B cell (primary cell): Measurements from ENCODE around the gene FAM168A. TPM values are rescaled to one million over a fixed set of nuclear protein-coding genes. Genes with fewer than 3 reads are reported as not detected.

Experiments
- ATAC-seq: fragments of 200-7000 bp; cut with Tn5 transposase; one replicate; pipeline ENCODE4 v1.10.0; 2021; ENCODE audit warnings: low read depth, mild to moderate bottlenecking, moderate number of reproducible peaks, moderate library complexity
- CTCF ChIA-PET: fragments of 350-600 bp; sonication (Branson Sonifier 250); formaldehyde crosslinking; loops from one replicate; lab custom pipeline; 2021; ENCODE audit warnings: antibody characterized with exemption, inconsistent platforms; lab: Charles Lee
- POLR2A ChIA-PET: fragments of 350-600 bp; sonication (Branson Sonifier 250); formaldehyde crosslinking; loops from one replicate; lab custom pipeline; 2021; ENCODE audit warnings: antibody characterized with exemption; lab: Charles Lee
- DNase-seq: peaks from one replicate; pipeline ENCODE4 v3.0.0; 2013
- H2AFZ ChIP-seq: 2 replicates; pipeline ENCODE4 v1.6.1; 2012; ENCODE audit warnings: mild to moderate bottlenecking, low read depth, low read length; ENCODE audit not compliant: insufficient read depth, poor library complexity, severe bottlenecking
- H3K27ac ChIP-seq, 2 donors: 1 replicate in 1 of 2; 2 replicates in 1 of 2; pipeline ENCODE4 v1.5.1; 2012 to 2013; ENCODE audit warnings: low read length in 2 of 2, mild to moderate bottlenecking in 2 of 2, moderate library complexity in 1 of 2
- H3K27me3 ChIP-seq, 4 experiments: fragments of 200-600 bp in 1 of 4; sonication (generic) in 1 of 4; replicated peaks in 1 of 4; 1 replicate in 2 of 4; 2 replicates in 2 of 4; pipeline versions ENCODE4 v1.6.1 to v1.7.0; 2013 to 2016; ENCODE audit warnings: low read length in 3 of 4, mild to moderate bottlenecking in 2 of 4, mixed read lengths in 1 of 4, moderate library complexity in 1 of 4; ENCODE audit not compliant: insufficient read depth in 4 of 4, control insufficient read depth in 3 of 4; ENCODE audit errors: control extremely low read depth in 1 of 4
- H3K36me3 ChIP-seq, 2 experiments: replicated peaks in 1 of 2; 1 replicate in 1 of 2; 2 replicates in 1 of 2; pipeline versions ENCODE4 v1.6.1 to v1.7.1; 2013; ENCODE audit warnings: low read length in 1 of 2; ENCODE audit not compliant: insufficient read depth in 2 of 2, control insufficient read depth in 1 of 2; ENCODE audit errors: control extremely low read depth in 1 of 2, extremely low read depth in 1 of 2
- H3K4me1 ChIP-seq, 2 donors: fragments of 200-600 bp in 1 of 2; sonication (generic) in 1 of 2; 1 replicate in 1 of 2; 2 replicates in 1 of 2; pipeline versions ENCODE4 v1.5.1 to v1.6.1; 2013 to 2017; ENCODE audit warnings: low read length in 2 of 2; ENCODE audit not compliant: control insufficient read depth in 2 of 2, insufficient read depth in 2 of 2
- H3K4me2 ChIP-seq: replicated peaks from 2 replicates; pipeline ENCODE3; 2012; ENCODE audit warnings: mild to moderate bottlenecking, low read depth, low read length; ENCODE audit not compliant: poor library complexity, severe bottlenecking
- H3K4me3 ChIP-seq, 5 experiments: fragments of 200-600 bp in 1 of 5; sonication (generic) in 1 of 5; 1 replicate in 3 of 5; 2 replicates in 2 of 5; pipeline versions ENCODE4 v1.5.1 to v1.7.0; 2011 to 2016; ENCODE audit warnings: low read length in 4 of 5, mild to moderate bottlenecking in 4 of 5, low read depth in 2 of 5, control low read depth in 1 of 5, moderate library complexity in 1 of 5; ENCODE audit not compliant: insufficient read depth in 1 of 5; ENCODE audit errors: control extremely low read depth in 1 of 5, extremely low read depth in 1 of 5
- H3K79me2 ChIP-seq: fragments of 200-600 bp; sonication (generic); one replicate; pipeline ENCODE4 v1.6.0; 2016; ENCODE audit warnings: low read length; ENCODE audit not compliant: control insufficient read depth, insufficient read depth
- H3K9ac ChIP-seq: fragments of 200-600 bp; sonication (generic); 2 replicates; pipeline ENCODE4 v1.6.1; 2017; ENCODE audit warnings: mild to moderate bottlenecking, low read length, moderate library complexity
- H3K9me3 ChIP-seq, 3 donors: one replicate each; pipeline versions ENCODE4 v1.6.1 to v1.7.1; 2013; ENCODE audit warnings: low read length in 2 of 3; ENCODE audit not compliant: control insufficient read depth in 2 of 3, insufficient read depth in 1 of 3; ENCODE audit errors: control extremely low read depth in 1 of 3
- H4K20me1 ChIP-seq: 2 replicates; pipeline ENCODE4 v1.6.0; 2012; ENCODE audit warnings: mild to moderate bottlenecking, low read length; ENCODE audit not compliant: insufficient read depth, control insufficient read depth, poor library complexity, severe bottlenecking
- H3K27ac Mint-ChIP-seq: one replicate; pipeline ENCODE4 v1.8.0; 2021; ENCODE audit warnings: mixed read lengths
- H3K27me3 Mint-ChIP-seq: one replicate; pipeline ENCODE4 v1.8.0; 2021; ENCODE audit warnings: mixed read lengths
- H3K4me1 Mint-ChIP-seq: one replicate; pipeline ENCODE4 v1.8.0; 2021; ENCODE audit warnings: mixed read lengths
- H3K4me3 Mint-ChIP-seq: one replicate; pipeline ENCODE4 v1.8.0; 2021; ENCODE audit warnings: mixed read lengths
- H3K9me3 Mint-ChIP-seq: one replicate; pipeline ENCODE4 v1.8.0; 2022; ENCODE audit warnings: mixed read lengths; ENCODE audit not compliant: insufficient read depth
- CTCF ChIP-seq: fragments of 200-600 bp; IDR thresholded peaks from one replicate; pipeline ENCODE4 v1.8.0; 2022; ENCODE audit warnings: antibody characterized with exemption, mild to moderate bottlenecking
- EZH2 ChIP-seq: IDR thresholded peaks from 2 replicates; pipeline ENCODE4 v1.6.1; 2012; ENCODE audit warnings: borderline replicate concordance, low read depth, mild to moderate bottlenecking, moderate library complexity, low read length; ENCODE audit not compliant: insufficient read depth, poor library complexity, severe bottlenecking
- WGBS: methylation state at CpG from one replicate; pipeline ENCODE4 v1.1.5; 2013; ENCODE audit warnings: missing lambda C conversion rate; ENCODE audit not compliant: insufficient coverage; 5-methylcytosine and 5-hydroxymethylcytosine counted together
- intact Hi-C: fragments of 100-400 bp; cut with micrococcal nuclease; formaldehyde crosslinking; loops from one replicate; pipeline ENCODE4 v1.10.0; 2022
- polyA plus RNA-seq: library from polyadenylated mRNA; depleted of rRNA; stranded (reverse); fragments of >200 nt; gene quantifications from 2 replicates; pipeline ENCODE4 v1.2.3, GENCODE V29; 2012
- total RNA-seq, 2 donors: library from RNA; stranded (reverse); fragments of 120-200 nt in 1 of 2; gene quantifications; 1 replicate in 1 of 2; 2 replicates in 1 of 2; pipeline versions ENCODE4 v1.2.3 to v1.2.4, GENCODE V29; 2013 to 2022

Gene FAM168A
- total and polyA plus RNA-seq, 2 donors (not counting 1 experiment from before 2014, with no cell fraction given) = 11.0 to 26.8 TPM

- no peak overlapping the region for H3K4me3 Mint-ChIP-seq
- no peaks in the 10 kb centered on the region for H4K20me1 ChIP-seq
- H3K9me3 Mint-ChIP-seq = no peaks in the 10 kb centered on the region
- intact Hi-C loops = no loop called here
- peaks cover 18% of the 10 kb centered on the region for H3K4me1 Mint-ChIP-seq
- H3K36me3 ChIP-seq = no peaks in the 10 kb centered on the region
- no peak overlapping the region for H3K27ac ChIP-seq
- H3K4me1 ChIP-seq = peaks cover 11 to 13% of the 10 kb centered on the region in 2 donors
- H3K4me3 ChIP-seq = no peak overlapping the region
- H3K79me2 ChIP-seq = peaks cover 8% of the 10 kb centered on the region
- H3K9ac ChIP-seq = no peak overlapping the region
- ATAC-seq = no peak
- H3K27me3 ChIP-seq = no peaks in the 10 kb centered on the region
- H3K27me3 Mint-ChIP-seq = no peaks in the 10 kb centered on the region
- H2AFZ ChIP-seq = no peak overlapping the region
- TF ChIP-seq CTCF (no peak), EZH2 (no peak)
- CTCF ChIA-PET = interaction anchor here (1.7 kb wide), 1 partner anchor 88 kb away, joined by 5 read pairs; no protein-coding TSS in a partner anchor
- H3K4me2 ChIP-seq = no peak overlapping the region
- H3K27ac Mint-ChIP-seq = no peak overlapping the region
- H3K9me3 ChIP-seq = no peaks in the 10 kb centered on the region
- POLR2A ChIA-PET = no interaction called here
- no peak for DNase-seq
Measured at GRCh38 chr11:73537969-73538368, 59.9 kb downstream of the FAM168A start.

- intact Hi-C loops = no loop called here
- ChIA-PET POLR2A (no interaction called here), CTCF (no interaction called here)
- Histone ChIP-seq H4K20me1 (no peaks in the 10 kb centered on the region), H3K27me3 (no peaks in the 10 kb centered on the region), H3K4me3 (no peak overlapping the region), H3K79me2 (peaks cover 5% of the 10 kb centered on the region), H3K4me1 (peaks cover 11 to 13% of the 10 kb centered on the region in 2 donors), H3K9ac (no peak overlapping the region), H3K9me3 (no peaks in the 10 kb centered on the region), H2AFZ (no peak overlapping the region), H3K36me3 (no peaks in the 10 kb centered on the region), H3K4me2 (no peak overlapping the region), H3K27ac (no peak overlapping the region)
- TF ChIP-seq EZH2 (no peak), CTCF (no peak)
- no peak for DNase-seq
- Mint-ChIP-seq H3K4me3 (no peak overlapping the region), H3K9me3 (no peaks in the 10 kb centered on the region), H3K4me1 (peaks cover 20% of the 10 kb centered on the region), H3K27me3 (no peaks in the 10 kb centered on the region), H3K27ac (no peak overlapping the region)
- ATAC-seq = no peak
- 100% methylated on average over 2 of the region's 2 CpGs for WGBS
Measured at GRCh38 chr11:73536961-73537360, 61.0 kb downstream of the FAM168A start.
